Measurements from ENCODE around the gene CAMTA1. TPM values are rescaled to one million over a fixed set of nuclear protein-coding genes. Genes with fewer than 3 reads are reported as not detected.
"Not testable (repeated sequence)": the region's sequence is repeated elsewhere in the genome, so short reads cannot be mapped to it uniquely, and the experiment has no call there.

CAMTA1 gene
- total RNA-seq, 1 donor, result 71.6 TPM

- H3K4me1 ChIP-seq (ENCODE audit: insufficient read depth, low read length), result peaks cover 15% of the 10 kb centered on the region
- no peaks in the 10 kb centered on the region for H3K9me3 ChIP-seq (ENCODE audit: low read depth, low read length)
- H3K27me3 ChIP-seq (ENCODE audit: insufficient read depth, low read length), result no peaks in the 10 kb centered on the region
- no peak overlapping the region for H3K4me3 ChIP-seq (ENCODE audit: low read length)
These were observed 4.9 kb downstream of the CAMTA1 start for GRCh38 chr1:6790146-6790545.

DNA sequence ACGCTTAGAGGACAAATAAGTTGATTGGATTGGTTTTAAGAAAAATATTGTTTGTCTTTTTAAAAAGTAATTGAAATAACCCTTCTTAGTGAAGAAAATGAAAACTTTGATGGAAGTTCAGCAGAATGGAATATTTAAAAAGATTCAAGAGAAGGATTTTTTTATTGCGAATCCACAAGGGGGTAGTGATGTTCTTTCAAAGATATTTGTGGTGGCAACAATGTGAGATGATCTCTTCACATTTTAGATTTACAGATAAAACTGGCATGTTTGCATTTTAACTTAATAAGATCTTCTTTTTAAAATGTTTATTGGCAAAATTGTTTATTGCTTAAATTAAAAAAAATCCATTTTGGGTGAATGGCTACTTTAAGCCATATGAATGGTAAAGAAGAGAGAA is 8.9 kb downstream of the CAMTA1 start:
- no peaks in the 10 kb centered on the region for H3K9me3 ChIP-seq (ENCODE audit: low read depth, low read length)
- H3K4me3 ChIP-seq (ENCODE audit: low read length), result no peak overlapping the region
- no peaks in the 10 kb centered on the region for H3K4me1 ChIP-seq (ENCODE audit: insufficient read depth, low read length)
- no peaks in the 10 kb centered on the region for H3K27me3 ChIP-seq (ENCODE audit: insufficient read depth, low read length)

- peaks cover 6% of the 10 kb centered on the region for H3K4me1 ChIP-seq (ENCODE audit: insufficient read depth, low read length)
- no peak overlapping the region for H3K4me3 ChIP-seq (ENCODE audit: low read length)
- H3K27me3 ChIP-seq (ENCODE audit: insufficient read depth, low read length), result no peaks in the 10 kb centered on the region
- no peaks in the 10 kb centered on the region for H3K9me3 ChIP-seq (ENCODE audit: low read depth, low read length)
These were observed 9.9 kb downstream of the CAMTA1 start for GRCh38 chr1:6795203-6795602.

DNA sequence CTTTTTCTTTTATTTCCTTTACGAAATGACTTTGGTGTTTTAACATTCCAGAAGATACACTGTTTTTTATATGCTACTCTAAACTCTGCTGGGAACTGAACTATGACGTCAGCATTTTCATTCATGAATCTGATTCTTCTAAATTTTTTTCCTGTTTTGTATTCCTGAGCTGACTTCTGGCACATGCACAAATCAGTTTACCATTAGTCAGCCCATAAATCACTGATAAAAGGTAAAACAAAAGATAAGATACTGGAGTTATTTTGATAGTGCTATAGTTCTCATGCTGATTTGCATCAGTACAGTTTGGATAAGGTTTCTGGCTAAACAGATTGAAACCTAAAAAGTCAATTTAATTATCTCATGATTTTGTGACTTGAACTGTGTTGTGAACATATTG is 10.4 kb downstream of the CAMTA1 start:
- Histone ChIP-seq H3K27me3 (ENCODE audit: insufficient read depth, low read length) (no peaks in the 10 kb centered on the region), H3K4me1 (ENCODE audit: insufficient read depth, low read length) (peaks cover 10% of the 10 kb centered on the region), H3K9me3 (ENCODE audit: low read depth, low read length) (no peaks in the 10 kb centered on the region), H3K4me3 (ENCODE audit: low read length) (no peak overlapping the region)

DNA sequence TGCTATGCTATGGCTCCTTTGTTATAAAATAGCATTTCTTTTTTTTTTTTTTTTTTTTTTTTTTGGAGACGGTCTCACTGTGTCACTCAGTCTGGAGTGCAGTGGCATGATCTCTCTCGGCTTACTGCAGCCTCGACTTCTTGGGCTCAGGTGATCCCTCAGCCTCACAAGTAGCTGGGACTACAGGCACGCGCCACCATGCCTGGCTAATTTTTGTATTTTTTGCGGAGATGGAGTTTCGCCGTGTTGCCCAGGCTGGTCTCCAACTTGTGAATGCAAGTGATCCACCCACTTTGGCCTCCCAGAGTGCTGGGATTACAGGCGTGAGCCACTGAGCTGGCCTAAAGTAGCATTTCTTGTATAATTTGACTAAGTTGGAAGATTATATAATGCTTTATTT is 10.8 kb downstream of the CAMTA1 start:
- H3K9me3 ChIP-seq (ENCODE audit: low read depth, low read length), result no peaks in the 10 kb centered on the region
- peaks cover 14% of the 10 kb centered on the region for H3K4me1 ChIP-seq (ENCODE audit: insufficient read depth, low read length)
- H3K27me3 ChIP-seq (ENCODE audit: insufficient read depth, low read length), result no peaks in the 10 kb centered on the region
- no peak overlapping the region for H3K4me3 ChIP-seq (ENCODE audit: low read length)

DNA sequence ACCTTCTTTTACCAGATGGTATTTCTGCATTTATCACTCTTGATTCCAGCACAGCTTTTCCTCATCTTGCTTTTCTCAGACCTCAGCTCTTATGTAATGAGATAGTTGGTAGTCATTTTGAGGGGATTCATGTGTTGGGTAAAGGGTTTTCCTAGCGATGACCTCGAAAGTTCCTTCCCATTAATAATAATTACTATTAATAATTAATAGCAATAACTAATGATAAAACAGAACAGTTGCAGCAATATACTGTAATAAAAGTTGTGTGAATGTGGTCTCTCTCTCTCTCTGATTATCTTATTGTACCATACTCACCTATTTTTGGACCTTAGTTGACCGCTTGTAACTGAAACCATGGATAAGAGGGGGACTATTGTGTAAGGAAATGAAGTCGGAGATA is 14.2 kb downstream of the CAMTA1 start:
- H3K27me3 ChIP-seq (ENCODE audit: insufficient read depth, low read length), result no peaks in the 10 kb centered on the region
- no peaks in the 10 kb centered on the region for H3K9me3 ChIP-seq (ENCODE audit: low read depth, low read length)
- H3K4me3 ChIP-seq (ENCODE audit: low read length), result no peak overlapping the region
- peaks cover 17% of the 10 kb centered on the region for H3K4me1 ChIP-seq (ENCODE audit: insufficient read depth, low read length)

DNA sequence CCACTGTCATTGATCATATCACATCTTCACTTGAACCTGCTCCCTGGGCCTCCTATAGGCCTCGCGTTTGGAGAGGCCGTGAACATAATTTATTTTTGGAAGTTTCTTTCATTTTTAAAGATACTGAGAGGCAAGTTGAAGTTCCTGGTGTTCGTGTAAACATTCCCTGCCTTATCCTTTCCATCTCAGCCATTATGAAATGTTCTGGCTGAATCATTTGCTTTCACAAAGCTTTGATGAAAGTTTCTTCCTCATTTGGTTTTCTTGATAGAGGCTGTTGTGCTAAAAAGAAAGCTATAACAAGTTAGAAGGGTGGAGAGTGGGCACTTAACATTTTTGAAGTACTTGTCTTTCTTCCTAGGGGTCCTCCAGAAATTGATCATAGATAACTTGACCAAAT is 15.5 kb downstream of the CAMTA1 start:
- no peaks in the 10 kb centered on the region for H3K27me3 ChIP-seq (ENCODE audit: insufficient read depth, low read length)
- H3K4me3 ChIP-seq (ENCODE audit: low read length), result no peak overlapping the region
- peaks cover 22% of the 10 kb centered on the region for H3K4me1 ChIP-seq (ENCODE audit: insufficient read depth, low read length)
- no peaks in the 10 kb centered on the region for H3K9me3 ChIP-seq (ENCODE audit: low read depth, low read length)

DNA sequence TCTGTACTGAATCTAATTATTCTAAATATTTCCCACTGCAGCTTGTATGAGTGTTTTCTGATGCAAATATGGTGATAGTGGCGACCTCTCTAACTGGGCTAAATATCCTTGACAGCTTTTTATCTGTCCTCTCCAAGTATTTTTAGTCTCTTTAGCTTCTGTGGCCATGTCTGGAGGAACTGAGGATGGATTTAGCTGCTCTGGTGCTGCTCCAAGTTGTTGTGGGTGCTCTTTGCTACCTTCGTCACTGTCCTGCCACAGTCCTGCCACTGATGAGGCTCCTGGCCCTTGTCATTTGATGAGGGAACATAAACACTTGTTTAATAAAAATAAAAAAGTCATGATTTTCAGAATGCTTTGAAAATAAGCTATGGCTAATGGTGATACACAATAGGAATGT is 15.9 kb downstream of the CAMTA1 start:
- Histone ChIP-seq H3K4me3 (ENCODE audit: low read length) (no peak overlapping the region), H3K9me3 (ENCODE audit: low read depth, low read length) (no peaks in the 10 kb centered on the region)

GRCh38 chr1:6801966-6802365 is 16.7 kb downstream of the CAMTA1 start:
- Histone ChIP-seq H3K27me3 (ENCODE audit: insufficient read depth, low read length) (no peaks in the 10 kb centered on the region), H3K4me1 (ENCODE audit: insufficient read depth, low read length) (peaks cover 25% of the 10 kb centered on the region), H3K9me3 (ENCODE audit: low read depth, low read length) (no peaks in the 10 kb centered on the region), H3K4me3 (ENCODE audit: low read length) (no peak overlapping the region)

More for the DNA sequence above, 15.9 kb downstream of the CAMTA1 start:
- Histone ChIP-seq H3K4me1 (ENCODE audit: insufficient read depth, low read length) (peaks cover 25% of the 10 kb centered on the region), H3K27me3 (ENCODE audit: insufficient read depth, low read length) (no peaks in the 10 kb centered on the region)

GRCh38 chr1:6802454-6802853 is 17.2 kb downstream of the CAMTA1 start:
- no peaks in the 10 kb centered on the region for H3K27me3 ChIP-seq (ENCODE audit: insufficient read depth, low read length)
- H3K4me3 ChIP-seq (ENCODE audit: low read length), result no peak overlapping the region
- no peaks in the 10 kb centered on the region for H3K9me3 ChIP-seq (ENCODE audit: low read depth, low read length)
- H3K4me1 ChIP-seq (ENCODE audit: insufficient read depth, low read length), result peaks cover 25% of the 10 kb centered on the region

DNA sequence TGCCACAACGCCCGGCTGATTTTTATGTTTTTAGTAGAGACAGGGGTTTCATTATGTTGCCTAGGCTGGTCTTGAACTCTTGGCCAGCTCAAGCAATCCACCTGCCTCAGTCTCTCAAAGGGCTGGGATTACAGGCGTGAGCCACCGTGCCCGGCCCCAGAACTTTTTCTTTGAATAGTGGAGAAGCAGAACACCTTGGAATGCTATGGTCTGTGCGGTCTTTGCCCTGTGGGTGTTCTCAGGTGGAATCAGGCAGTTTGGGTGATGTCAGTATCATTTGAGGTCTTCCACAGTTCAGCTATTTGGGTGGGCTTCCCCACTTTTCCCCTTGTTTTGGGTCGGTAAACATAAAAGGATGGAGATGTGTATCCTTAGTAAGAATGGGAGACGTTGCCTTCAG is 17.6 kb downstream of the CAMTA1 start:
- Histone ChIP-seq H3K4me3 (ENCODE audit: low read length) (no peak overlapping the region), H3K27me3 (ENCODE audit: insufficient read depth, low read length) (no peaks in the 10 kb centered on the region), H3K9me3 (ENCODE audit: low read depth, low read length) (no peaks in the 10 kb centered on the region), H3K4me1 (ENCODE audit: insufficient read depth, low read length) (peaks cover 25% of the 10 kb centered on the region)

- Histone ChIP-seq H3K4me1 (ENCODE audit: insufficient read depth, low read length) (peaks cover 25% of the 10 kb centered on the region), H3K27me3 (ENCODE audit: insufficient read depth, low read length) (no peaks in the 10 kb centered on the region), H3K4me3 (ENCODE audit: low read length) (no peak overlapping the region), H3K9me3 (ENCODE audit: low read depth, low read length) (no peaks in the 10 kb centered on the region)
These were observed 18.1 kb downstream of the CAMTA1 start for GRCh38 chr1:6803357-6803756.

DNA sequence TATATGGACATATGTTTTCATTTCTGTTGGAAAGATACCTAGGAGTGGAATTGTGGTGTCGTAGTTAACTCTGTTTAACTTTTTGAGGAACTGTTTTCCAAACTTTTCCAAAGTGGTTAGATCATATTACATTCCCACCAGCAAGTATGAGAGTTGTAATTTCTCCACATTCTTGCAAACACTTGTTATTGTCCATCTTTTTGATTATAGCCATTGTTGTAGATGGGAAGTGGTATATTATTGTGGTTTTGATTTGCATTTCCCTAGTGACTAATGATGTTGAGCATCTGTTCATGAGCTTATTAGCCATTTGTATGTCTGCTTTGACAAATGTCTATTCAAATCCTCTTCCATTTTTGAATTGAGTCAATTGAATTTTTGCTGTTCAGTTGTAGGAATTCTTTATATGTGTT is 19.8 kb downstream of the CAMTA1 start:
- Histone ChIP-seq H3K27me3 (ENCODE audit: insufficient read depth, low read length) (no peaks in the 10 kb centered on the region), H3K4me1 (ENCODE audit: insufficient read depth, low read length) (peaks cover 21% of the 10 kb centered on the region), H3K9me3 (ENCODE audit: low read depth, low read length) (no peaks in the 10 kb centered on the region), H3K4me3 (ENCODE audit: low read length) (no peak overlapping the region)

GRCh38 chr1:6807782-6808181 is 22.5 kb downstream of the CAMTA1 start:
- H3K4me1 ChIP-seq (ENCODE audit: insufficient read depth, low read length), result peaks cover 8% of the 10 kb centered on the region
- H3K27me3 ChIP-seq (ENCODE audit: insufficient read depth, low read length), result no peaks in the 10 kb centered on the region
- no peaks in the 10 kb centered on the region for H3K9me3 ChIP-seq (ENCODE audit: low read depth, low read length)
- no peak overlapping the region for H3K4me3 ChIP-seq (ENCODE audit: low read length)

- H3K4me3 ChIP-seq (ENCODE audit: low read length), result no peak overlapping the region
- H3K9me3 ChIP-seq (ENCODE audit: low read depth, low read length), result no peaks in the 10 kb centered on the region
- H3K27me3 ChIP-seq (ENCODE audit: insufficient read depth, low read length), result no peaks in the 10 kb centered on the region
- peaks cover 8% of the 10 kb centered on the region for H3K4me1 ChIP-seq (ENCODE audit: insufficient read depth, low read length)
These were observed 24.2 kb downstream of the CAMTA1 start for GRCh38 chr1:6809461-6809860.

GRCh38 chr1:6810146-6810734 is 25.0 kb downstream of the CAMTA1 start:
- H3K27me3 ChIP-seq (ENCODE audit: insufficient read depth, low read length); H3K4me1 ChIP-seq (ENCODE audit: insufficient read depth, low read length); H3K9me3 ChIP-seq (ENCODE audit: low read depth, low read length): not testable (repeated sequence)

More at GRCh38 chr1:6810146-6810734, 25.0 kb downstream of the CAMTA1 start:
- H3K4me3 ChIP-seq (ENCODE audit: low read length), result not testable (repeated sequence)
